Measurements from ENCODE around the gene BTBD2. TPM values are rescaled to one million over a fixed set of nuclear protein-coding genes. Genes with fewer than 3 reads are reported as not detected.

The BTBD2 gene
- total and polyA plus RNA-seq, 2 of the 13 experiments (the other 11 are each of a cell fraction or from before 2014, with no cell fraction given), result 28.1 to 45.3 TPM

DNA sequence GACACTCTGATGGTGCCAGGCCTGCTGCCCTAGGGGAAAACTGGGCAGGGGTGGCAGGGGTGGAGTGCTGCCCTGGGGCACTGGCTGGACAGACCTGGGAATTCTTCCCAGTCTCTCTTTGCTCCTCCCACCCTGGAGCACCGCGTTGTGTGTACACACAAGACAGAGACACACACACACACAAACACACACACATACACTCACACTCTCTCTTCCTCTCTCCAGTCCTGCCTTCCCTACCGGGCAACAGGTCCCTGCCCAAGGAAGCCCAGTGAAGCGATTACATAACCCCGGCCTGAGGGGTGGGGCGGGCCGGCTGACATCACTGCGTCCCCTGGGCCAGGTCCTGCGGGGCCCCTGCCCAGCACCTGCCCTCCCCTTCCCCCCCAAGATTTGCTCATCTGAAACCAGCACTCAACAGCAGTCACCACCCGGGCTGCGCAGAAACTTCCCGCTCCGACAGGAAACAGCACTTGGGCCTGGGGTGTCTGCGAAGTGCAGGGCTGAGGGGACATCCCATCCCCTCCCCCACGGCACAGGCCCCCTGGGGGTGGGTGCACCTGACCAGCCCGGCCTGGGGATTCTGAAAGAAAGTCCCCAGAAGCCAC is 34.3 kb upstream of the BTBD2 start (continued):
- no peak for TF ChIP-seq GMEB2 (CRISPR knock-in tag; IDR thresholded peaks at IDR 0.05; ENCODE audit: low read depth)
- no peak for TF ChIP-seq ARHGAP35 (CRISPR knock-in tag; IDR thresholded peaks at IDR 0.05; ENCODE audit: borderline replicate concordance)
- TF ChIP-seq ZNF121 (CRISPR knock-in tag; IDR thresholded peaks at IDR 0.05), result no peak
- no peak for TF ChIP-seq ZNF558 (CRISPR knock-in tag; IDR thresholded peaks at IDR 0.05; ENCODE audit: borderline replicate concordance)
- no peak for TF ChIP-seq ZNF619 (CRISPR knock-in tag; IDR thresholded peaks at IDR 0.05)
- TF ChIP-seq ZNF749 (CRISPR knock-in tag; IDR thresholded peaks at IDR 0.05; ENCODE audit: borderline replicate concordance), result no peak
- TF ChIP-seq POLR2AphosphoS5 (IDR thresholded peaks at IDR 0.05; ENCODE audit: low read depth, low read length), result no peak; the same call in 1 of the 2 replicates
- TF ChIP-seq NFIB (CRISPR knock-in tag; IDR thresholded peaks at IDR 0.05; ENCODE audit: borderline replicate concordance), result no peak
- TF ChIP-seq ARID2 (CRISPR knock-in tag; IDR thresholded peaks at IDR 0.05; ENCODE audit: borderline replicate concordance), result no peak
- TF ChIP-seq NFKB2 (CRISPR knock-in tag; IDR thresholded peaks at IDR 0.05; ENCODE audit: borderline replicate concordance), result no peak
- TF ChIP-seq SMAD3 (CRISPR knock-in tag; IDR thresholded peaks at IDR 0.05), result no peak
- no peak for TF ChIP-seq PHF5A (CRISPR knock-in tag; IDR thresholded peaks at IDR 0.05; ENCODE audit: low read depth, unreplicated experiment)
- TF ChIP-seq ZHX1 (CRISPR knock-in tag; IDR thresholded peaks at IDR 0.05; ENCODE audit: low read depth), result no peak
- TF ChIP-seq ZNF800 (CRISPR knock-in tag; IDR thresholded peaks at IDR 0.05), result no peak
- TF ChIP-seq ZSCAN22 (CRISPR knock-in tag; IDR thresholded peaks at IDR 0.05), result no peak
- no peak for TF ChIP-seq BHLHE40 (IDR thresholded peaks at IDR 0.05; ENCODE audit: low read length)
- TF ChIP-seq, protein P1, sequence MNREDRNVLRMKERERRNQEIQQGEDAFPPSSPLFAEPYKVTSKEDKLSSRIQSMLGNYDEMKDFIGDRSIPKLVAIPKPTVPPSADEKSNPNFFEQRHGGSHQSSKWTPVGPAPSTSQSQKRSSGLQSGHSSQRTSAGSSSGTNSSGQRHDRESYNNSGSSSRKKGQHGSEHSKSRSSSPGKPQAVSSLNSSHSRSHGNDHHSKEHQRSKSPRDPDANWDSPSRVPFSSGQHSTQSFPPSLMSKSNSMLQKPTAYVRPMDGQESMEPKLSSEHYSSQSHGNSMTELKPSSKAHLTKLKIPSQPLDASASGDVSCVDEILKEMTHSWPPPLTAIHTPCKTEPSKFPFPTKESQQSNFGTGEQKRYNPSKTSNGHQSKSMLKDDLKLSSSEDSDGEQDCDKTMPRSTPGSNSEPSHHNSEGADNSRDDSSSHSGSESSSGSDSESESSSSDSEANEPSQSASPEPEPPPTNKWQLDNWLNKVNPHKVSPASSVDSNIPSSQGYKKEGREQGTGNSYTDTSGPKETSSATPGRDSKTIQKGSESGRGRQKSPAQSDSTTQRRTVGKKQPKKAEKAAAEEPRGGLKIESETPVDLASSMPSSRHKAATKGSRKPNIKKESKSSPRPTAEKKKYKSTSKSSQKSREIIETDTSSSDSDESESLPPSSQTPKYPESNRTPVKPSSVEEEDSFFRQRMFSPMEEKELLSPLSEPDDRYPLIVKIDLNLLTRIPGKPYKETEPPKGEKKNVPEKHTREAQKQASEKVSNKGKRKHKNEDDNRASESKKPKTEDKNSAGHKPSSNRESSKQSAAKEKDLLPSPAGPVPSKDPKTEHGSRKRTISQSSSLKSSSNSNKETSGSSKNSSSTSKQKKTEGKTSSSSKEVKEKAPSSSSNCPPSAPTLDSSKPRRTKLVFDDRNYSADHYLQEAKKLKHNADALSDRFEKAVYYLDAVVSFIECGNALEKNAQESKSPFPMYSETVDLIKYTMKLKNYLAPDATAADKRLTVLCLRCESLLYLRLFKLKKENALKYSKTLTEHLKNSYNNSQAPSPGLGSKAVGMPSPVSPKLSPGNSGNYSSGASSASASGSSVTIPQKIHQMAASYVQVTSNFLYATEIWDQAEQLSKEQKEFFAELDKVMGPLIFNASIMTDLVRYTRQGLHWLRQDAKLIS (CRISPR knock-in tag; IDR thresholded peaks at IDR 0.05), result no peak
- no peak for TF ChIP-seq ZNF513 (CRISPR knock-in tag; conservative IDR thresholded peaks at IDR 0.05)

All from HepG2 (cell line).